Calu3 (cell line): ENCODE measurements around the gene BTG1. TPM values are rescaled to one million over a fixed set of nuclear protein-coding genes. Genes with fewer than 3 reads are reported as not detected.

Experiments
- BruUV-seq: library from RNA; stranded (reverse); fragments of 400-500 nt; replicated peaks from 2 replicates; lab custom pipeline; 2021; lab: Mats Ljungman, UMichigan
- CTCF ChIA-PET: fragments of 300-600 bp; sonication (Branson Sonifier 250); formaldehyde crosslinking; loops from one replicate; lab custom pipeline; 2022; ENCODE audit warnings: antibody characterized with exemption; lab: Charles Lee
- DNase-seq: peaks from one replicate; pipeline ENCODE4 v3.0.0; 2022
- H3K27ac Mint-ChIP-seq: one replicate; pipeline ENCODE4 v1.8.0; 2022; ENCODE audit warnings: mixed read lengths; ENCODE audit not compliant: unreplicated experiment
- H3K27me3 Mint-ChIP-seq: one replicate; pipeline ENCODE4 v1.8.0; 2022; ENCODE audit warnings: mixed read lengths; ENCODE audit not compliant: unreplicated experiment
- H3K36me3 Mint-ChIP-seq: one replicate; pipeline ENCODE4 v1.8.0; 2022; ENCODE audit warnings: mild to moderate bottlenecking, moderate library complexity, mixed read lengths; ENCODE audit not compliant: insufficient read depth, unreplicated experiment
- H3K4me1 Mint-ChIP-seq: one replicate; pipeline ENCODE4 v1.8.0; 2022; ENCODE audit warnings: mild to moderate bottlenecking, low read depth, mixed read lengths; ENCODE audit not compliant: unreplicated experiment
- H3K4me3 Mint-ChIP-seq: one replicate; pipeline ENCODE4 v1.8.0; 2022; ENCODE audit warnings: mild to moderate bottlenecking, low read depth, moderate library complexity, mixed read lengths; ENCODE audit not compliant: unreplicated experiment
- H3K9me3 Mint-ChIP-seq: one replicate; pipeline ENCODE4 v1.8.0; 2022; ENCODE audit warnings: low read depth, mixed read lengths; ENCODE audit not compliant: unreplicated experiment
- intact Hi-C: fragments of 100-400 bp; cut with micrococcal nuclease; formaldehyde crosslinking; loops from one replicate; pipeline ENCODE4 v1.10.0; 2022; ENCODE audit not compliant: unreplicated experiment
- total RNA-seq: library from RNA; stranded (reverse); gene quantifications from 2 replicates; pipeline ENCODE4 v1.2.3, GENCODE V29; 2022
- TF ChIP-seq, protein P1 (sequence below): fragments of 200-600 bp; IDR thresholded peaks from one replicate; pipeline ENCODE4 v1.8.0; 2022; ENCODE audit warnings: antibody characterized with exemption; ENCODE audit not compliant: unreplicated experiment

BTG1 gene
- total RNA-seq, 1 experiment from 2014 or later = 131 TPM

DNA sequence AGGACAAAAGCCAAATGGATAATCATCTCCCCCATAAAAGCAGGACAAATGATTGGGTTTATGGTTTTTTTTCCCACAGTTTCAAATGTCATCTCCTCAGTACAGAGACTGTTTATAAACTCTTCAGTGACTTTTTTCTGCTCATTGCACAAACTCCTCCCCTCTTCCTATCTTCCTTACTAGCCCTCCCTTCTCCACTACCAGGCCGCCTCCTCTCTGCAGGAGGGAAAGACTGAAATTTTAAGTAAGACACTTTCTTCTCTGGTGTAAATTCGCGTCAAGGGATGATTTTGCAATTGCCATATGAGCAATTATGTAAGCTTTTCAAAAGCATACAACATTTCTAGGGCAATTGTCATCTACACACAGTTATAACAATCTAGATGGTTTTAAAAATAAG lies 37.0 kb downstream of the BTG1 start:
- intact Hi-C loops = no loop called here

DNA sequence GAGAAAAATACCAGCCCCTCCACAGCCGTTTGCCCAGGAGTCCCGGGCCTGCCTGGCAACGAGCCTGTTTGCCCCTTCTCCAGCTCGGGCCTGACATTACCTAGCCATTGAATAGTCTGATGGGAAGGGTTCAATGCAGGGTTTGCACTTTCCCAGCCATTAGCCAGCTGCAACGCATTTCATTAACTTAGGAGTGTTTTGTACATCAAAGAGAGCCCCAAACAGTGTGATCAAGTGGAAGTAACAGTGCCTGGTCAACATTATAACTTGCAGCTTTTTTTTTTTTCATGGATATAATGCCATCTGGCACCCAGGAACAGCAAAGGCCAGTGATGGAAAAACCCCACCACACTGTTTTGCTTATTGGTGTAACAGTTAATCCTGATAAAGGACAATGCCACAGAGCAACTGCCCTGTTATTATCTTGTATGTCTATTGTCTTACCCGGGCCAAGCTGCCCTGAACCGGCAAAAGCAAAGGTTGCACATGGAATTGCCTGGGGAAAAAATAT lies 38.0 kb downstream of the BTG1 start:
- TF ChIP-seq, protein P1, sequence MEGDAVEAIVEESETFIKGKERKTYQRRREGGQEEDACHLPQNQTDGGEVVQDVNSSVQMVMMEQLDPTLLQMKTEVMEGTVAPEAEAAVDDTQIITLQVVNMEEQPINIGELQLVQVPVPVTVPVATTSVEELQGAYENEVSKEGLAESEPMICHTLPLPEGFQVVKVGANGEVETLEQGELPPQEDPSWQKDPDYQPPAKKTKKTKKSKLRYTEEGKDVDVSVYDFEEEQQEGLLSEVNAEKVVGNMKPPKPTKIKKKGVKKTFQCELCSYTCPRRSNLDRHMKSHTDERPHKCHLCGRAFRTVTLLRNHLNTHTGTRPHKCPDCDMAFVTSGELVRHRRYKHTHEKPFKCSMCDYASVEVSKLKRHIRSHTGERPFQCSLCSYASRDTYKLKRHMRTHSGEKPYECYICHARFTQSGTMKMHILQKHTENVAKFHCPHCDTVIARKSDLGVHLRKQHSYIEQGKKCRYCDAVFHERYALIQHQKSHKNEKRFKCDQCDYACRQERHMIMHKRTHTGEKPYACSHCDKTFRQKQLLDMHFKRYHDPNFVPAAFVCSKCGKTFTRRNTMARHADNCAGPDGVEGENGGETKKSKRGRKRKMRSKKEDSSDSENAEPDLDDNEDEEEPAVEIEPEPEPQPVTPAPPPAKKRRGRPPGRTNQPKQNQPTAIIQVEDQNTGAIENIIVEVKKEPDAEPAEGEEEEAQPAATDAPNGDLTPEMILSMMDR = no peak
- Mint-ChIP-seq H3K9me3 (no peaks in the 10 kb centered on the region), H3K4me1 (peaks cover 43% of the 10 kb centered on the region), H3K27ac (no peak overlapping the region), H3K4me3 (no peak overlapping the region), H3K27me3 (no peaks in the 10 kb centered on the region), H3K36me3 (no peaks in the 10 kb centered on the region)
- intact Hi-C loops = no loop called here
- BruUV-seq = no TSS peak
- CTCF ChIA-PET = interaction anchor here (0.7 kb wide), 1 partner anchor 38 kb away, joined by 5 read pairs; no protein-coding TSS in a partner anchor
- no peak for DNase-seq

More for the DNA sequence above, 37.0 kb downstream of the BTG1 start:
- Mint-ChIP-seq H3K36me3 (no peaks in the 10 kb centered on the region), H3K27ac (no peak overlapping the region), H3K4me3 (no peak overlapping the region), H3K9me3 (no peaks in the 10 kb centered on the region), H3K27me3 (no peaks in the 10 kb centered on the region), H3K4me1 (peaks cover 43% of the 10 kb centered on the region)
- TF ChIP-seq, protein P1 = no peak
- CTCF ChIA-PET = no interaction called here
- no TSS peak for BruUV-seq
- no peak for DNase-seq

DNA sequence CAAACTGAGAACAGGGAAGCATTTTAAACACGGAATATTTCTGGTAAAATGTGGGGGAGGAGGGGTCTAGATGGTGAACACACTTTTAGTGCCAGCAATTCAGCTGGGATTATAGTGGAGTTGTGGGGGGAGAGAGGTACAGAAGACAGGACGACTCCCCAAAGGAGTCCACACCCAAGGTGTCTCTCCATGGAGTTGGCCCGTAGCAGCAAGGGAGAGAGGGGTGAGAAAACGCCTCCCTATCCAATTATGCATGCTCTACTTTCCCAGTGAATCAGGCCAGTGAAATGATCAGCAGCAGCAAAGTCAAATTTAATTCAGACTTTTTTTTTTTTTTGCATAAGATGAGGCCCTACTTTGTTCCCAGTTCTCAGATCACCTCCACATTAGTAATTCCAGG lies 38.6 kb downstream of the BTG1 start:
- no peaks in the 10 kb centered on the region for H3K27me3 Mint-ChIP-seq
- DNase-seq = no peak
- H3K4me3 Mint-ChIP-seq = no peak overlapping the region
- CTCF ChIA-PET = interaction anchor here (0.7 kb wide), 1 partner anchor 39 kb away, joined by 5 read pairs; no protein-coding TSS in a partner anchor
- no peak overlapping the region for H3K27ac Mint-ChIP-seq
- TF ChIP-seq, protein P1 = no peak
- intact Hi-C loops = no loop called here
- H3K9me3 Mint-ChIP-seq = no peaks in the 10 kb centered on the region
- BruUV-seq = no TSS peak
- H3K36me3 Mint-ChIP-seq = no peaks in the 10 kb centered on the region
- peaks cover 38% of the 10 kb centered on the region for H3K4me1 Mint-ChIP-seq

DNA sequence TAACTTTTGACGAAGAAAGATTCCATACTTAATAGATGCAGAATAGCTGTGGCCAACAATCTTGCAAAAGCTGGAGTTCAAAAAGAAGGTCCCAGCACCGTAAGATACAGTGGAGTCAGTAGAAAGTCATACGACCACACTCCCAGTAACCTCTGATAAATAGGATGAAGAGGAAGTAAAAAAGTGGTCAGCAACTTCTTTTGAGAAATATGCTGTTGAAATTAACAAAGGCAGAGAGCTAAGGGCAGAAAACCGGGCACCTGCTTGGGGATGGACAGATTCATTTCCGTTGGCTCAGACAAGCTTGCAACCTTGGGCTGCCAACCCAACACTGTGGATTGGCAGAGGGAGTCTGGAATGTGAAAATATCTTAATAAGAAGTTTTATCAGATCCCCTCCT lies 40.0 kb downstream of the BTG1 start:
- TF ChIP-seq, protein P1 = no peak
- BruUV-seq = no TSS peak
- no peaks in the 10 kb centered on the region for H3K27me3 Mint-ChIP-seq
- peaks cover 32% of the 10 kb centered on the region for H3K4me1 Mint-ChIP-seq
- no peak for DNase-seq
- intact Hi-C loops = no loop called here
- peaks cover 3% of the 10 kb centered on the region for H3K9me3 Mint-ChIP-seq
- CTCF ChIA-PET = no interaction called here
- H3K4me3 Mint-ChIP-seq = no peak overlapping the region
- peaks cover 3% of the 10 kb centered on the region for H3K36me3 Mint-ChIP-seq
- H3K27ac Mint-ChIP-seq = no peak overlapping the region
